ENCODE results near the gene AHI1.

DNA sequence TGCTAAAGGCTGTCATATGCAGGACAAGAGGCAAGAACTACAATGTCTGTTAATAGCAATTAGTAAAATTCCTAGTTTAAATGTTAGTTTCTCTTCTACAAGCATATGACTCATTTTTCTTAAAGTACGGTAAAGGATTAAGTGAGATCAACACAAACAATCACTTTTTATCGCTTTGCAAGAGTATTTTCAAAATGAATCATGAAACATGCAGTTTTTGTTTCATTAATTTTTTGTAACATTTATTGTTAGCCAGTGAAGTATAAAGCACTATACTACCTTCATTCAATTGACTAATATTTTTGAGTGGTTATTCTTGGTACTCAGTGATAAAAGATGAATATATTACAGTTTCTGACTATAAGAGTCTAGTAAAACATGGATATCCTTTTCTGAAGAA, 138.6 kb downstream of the AHI1 start:
- no peak for TF ChIP-seq POLR2A (IDR thresholded peaks at IDR 0.05)
- TF ChIP-seq, protein P1, sequence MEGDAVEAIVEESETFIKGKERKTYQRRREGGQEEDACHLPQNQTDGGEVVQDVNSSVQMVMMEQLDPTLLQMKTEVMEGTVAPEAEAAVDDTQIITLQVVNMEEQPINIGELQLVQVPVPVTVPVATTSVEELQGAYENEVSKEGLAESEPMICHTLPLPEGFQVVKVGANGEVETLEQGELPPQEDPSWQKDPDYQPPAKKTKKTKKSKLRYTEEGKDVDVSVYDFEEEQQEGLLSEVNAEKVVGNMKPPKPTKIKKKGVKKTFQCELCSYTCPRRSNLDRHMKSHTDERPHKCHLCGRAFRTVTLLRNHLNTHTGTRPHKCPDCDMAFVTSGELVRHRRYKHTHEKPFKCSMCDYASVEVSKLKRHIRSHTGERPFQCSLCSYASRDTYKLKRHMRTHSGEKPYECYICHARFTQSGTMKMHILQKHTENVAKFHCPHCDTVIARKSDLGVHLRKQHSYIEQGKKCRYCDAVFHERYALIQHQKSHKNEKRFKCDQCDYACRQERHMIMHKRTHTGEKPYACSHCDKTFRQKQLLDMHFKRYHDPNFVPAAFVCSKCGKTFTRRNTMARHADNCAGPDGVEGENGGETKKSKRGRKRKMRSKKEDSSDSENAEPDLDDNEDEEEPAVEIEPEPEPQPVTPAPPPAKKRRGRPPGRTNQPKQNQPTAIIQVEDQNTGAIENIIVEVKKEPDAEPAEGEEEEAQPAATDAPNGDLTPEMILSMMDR (IDR thresholded peaks at IDR 0.05) = no peak

All from heart left ventricle (tissue), 13 donors.